Measurements from ENCODE around the gene NELFB.
A peak's percentile ranks its signal among the peaks of the same experiment; 100 is the strongest.

- TF ChIP-seq CTCF (conservative IDR thresholded peaks at IDR 0.05; ENCODE audit: low read depth, low read length) (no peak), SMC3 (IDR thresholded peaks at IDR 0.05; ENCODE audit: low read depth, low read length) (no peak), BHLHE40 (IDR thresholded peaks at IDR 0.05; ENCODE audit: low read depth, low read length) (peak; percentile 70), RFX5 (IDR thresholded peaks at IDR 0.05; ENCODE audit: low read depth, low read length) (no peak), RAD21 (IDR thresholded peaks at IDR 0.05; ENCODE audit: low read length) (no peak), POLR2A (IDR thresholded peaks at IDR 0.05; ENCODE audit: low read depth, low read length) (no peak), USF2 (IDR thresholded peaks at IDR 0.05; ENCODE audit: low read depth, low read length) (peak; percentile 88), CHD1 (IDR thresholded peaks at IDR 0.05; ENCODE audit: low read depth, low read length) (no peak)
Observed at GRCh38 chr9:137269231-137269772, 14.2 kb downstream of the NELFB start.

Data from IMR-90 (cell line).